GM12864 (cell line): ENCODE results near the gene KSR2.

Experiments
- DNase-seq: peaks from one replicate; pipeline ENCODE4 v3.0.0-alpha.2; 2011; ENCODE audit warnings: low read depth
- H3K4me3 ChIP-seq: 2 replicates; pipeline ENCODE4 v1.5.1; 2011; ENCODE audit warnings: mild to moderate bottlenecking, low read depth, low read length, control low read depth
- CTCF ChIP-seq: IDR thresholded peaks from 2 replicates; pipeline ENCODE4 v1.5.1; 2011; ENCODE audit warnings: low read depth, mild to moderate bottlenecking, moderate library complexity, low read length, control low read depth, inconsistent platforms; ENCODE audit errors: missing control alignments

KSR2 gene

GRCh38 chr12:117842220-117842619 is 126.6 kb downstream of the KSR2 start:
- TF ChIP-seq CTCF, result no peak
- H3K4me3 ChIP-seq, result no peak overlapping the region
- no peak for DNase-seq

GRCh38 chr12:117837737-117838050 is 131.1 kb downstream of the KSR2 start:
- no peak for DNase-seq
- no peak for TF ChIP-seq CTCF
- no peak overlapping the region for H3K4me3 ChIP-seq

- peak; percentile 26 for DNase-seq
- TF ChIP-seq CTCF, result peak; percentile 99
- no peak overlapping the region for H3K4me3 ChIP-seq
Observed at GRCh38 chr12:117836999-117837736, 131.6 kb downstream of the KSR2 start.

GRCh38 chr12:117836476-117836875 is 132.3 kb downstream of the KSR2 start:
- no peak for DNase-seq
- no peak for TF ChIP-seq CTCF
- no peak overlapping the region for H3K4me3 ChIP-seq

- TF ChIP-seq CTCF, result no peak
- DNase-seq, result no peak
- no peak overlapping the region for H3K4me3 ChIP-seq
Observed at GRCh38 chr12:117835156-117835555, 133.6 kb downstream of the KSR2 start.

GRCh38 chr12:117832459-117833457 is 136.0 kb downstream of the KSR2 start:
- H3K4me3 ChIP-seq, result no peak overlapping the region
- no peak for TF ChIP-seq CTCF
- no peak for DNase-seq
